Measurements from ENCODE around the gene DNAH14.

- no peak for TF ChIP-seq POLR2A (IDR thresholded peaks at IDR 0.05)
- TF ChIP-seq CTCF (IDR thresholded peaks at IDR 0.05), result no peak
Observed at GRCh38 chr1:224958490-224958889, 29.0 kb downstream of the DNAH14 start.
